ENCODE measurements around the gene TTC29. TPM values are rescaled to one million over a fixed set of nuclear protein-coding genes. Genes with fewer than 3 reads are reported as not detected.
"Not testable (repeated sequence)": the region's sequence is repeated elsewhere in the genome, so short reads cannot be mapped to it uniquely, and the experiment has no call there.

TTC29 gene
- total RNA-seq, 4 donors from 2014 or later, result 0.27 to 0.67 TPM; not detected in 2

DNA sequence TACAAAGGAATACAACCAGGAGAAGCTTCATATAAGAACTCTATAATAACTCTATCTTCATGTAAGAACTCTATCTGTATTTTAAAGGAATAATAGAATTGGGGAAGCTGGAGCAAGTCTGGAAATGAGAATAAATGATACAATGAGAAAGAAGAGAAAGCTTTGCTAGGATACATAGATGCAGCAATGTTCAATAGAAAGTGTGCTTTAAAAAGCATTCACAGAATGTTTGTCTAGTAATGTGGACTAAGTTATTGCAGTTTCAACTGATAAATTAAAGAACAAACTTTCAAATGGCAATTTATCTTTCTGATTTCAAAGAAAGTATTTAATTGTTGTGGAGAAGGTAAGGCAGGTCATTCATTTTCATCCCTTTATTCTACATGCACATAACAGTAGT lies 104.9 kb downstream of the TTC29 start:
- Histone ChIP-seq H3K9me3 (no peaks in the 10 kb centered on the region), H3K27me3 (no peaks in the 10 kb centered on the region), H3K36me3 (no peaks in the 10 kb centered on the region), H3K4me3 (replicated peaks in 1 of 3) (no peak overlapping the region), H3K4me1 (no peaks in the 10 kb centered on the region), H3K27ac (no peak overlapping the region)
- intact Hi-C loops (cut with DNase I), result no loop called here
- no peak for DNase-seq
- TF ChIP-seq, protein P1, sequence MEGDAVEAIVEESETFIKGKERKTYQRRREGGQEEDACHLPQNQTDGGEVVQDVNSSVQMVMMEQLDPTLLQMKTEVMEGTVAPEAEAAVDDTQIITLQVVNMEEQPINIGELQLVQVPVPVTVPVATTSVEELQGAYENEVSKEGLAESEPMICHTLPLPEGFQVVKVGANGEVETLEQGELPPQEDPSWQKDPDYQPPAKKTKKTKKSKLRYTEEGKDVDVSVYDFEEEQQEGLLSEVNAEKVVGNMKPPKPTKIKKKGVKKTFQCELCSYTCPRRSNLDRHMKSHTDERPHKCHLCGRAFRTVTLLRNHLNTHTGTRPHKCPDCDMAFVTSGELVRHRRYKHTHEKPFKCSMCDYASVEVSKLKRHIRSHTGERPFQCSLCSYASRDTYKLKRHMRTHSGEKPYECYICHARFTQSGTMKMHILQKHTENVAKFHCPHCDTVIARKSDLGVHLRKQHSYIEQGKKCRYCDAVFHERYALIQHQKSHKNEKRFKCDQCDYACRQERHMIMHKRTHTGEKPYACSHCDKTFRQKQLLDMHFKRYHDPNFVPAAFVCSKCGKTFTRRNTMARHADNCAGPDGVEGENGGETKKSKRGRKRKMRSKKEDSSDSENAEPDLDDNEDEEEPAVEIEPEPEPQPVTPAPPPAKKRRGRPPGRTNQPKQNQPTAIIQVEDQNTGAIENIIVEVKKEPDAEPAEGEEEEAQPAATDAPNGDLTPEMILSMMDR (IDR thresholded peaks at IDR 0.05), result no peak
- no peak for TF ChIP-seq POLR2A (IDR thresholded peaks at IDR 0.05)

DNA sequence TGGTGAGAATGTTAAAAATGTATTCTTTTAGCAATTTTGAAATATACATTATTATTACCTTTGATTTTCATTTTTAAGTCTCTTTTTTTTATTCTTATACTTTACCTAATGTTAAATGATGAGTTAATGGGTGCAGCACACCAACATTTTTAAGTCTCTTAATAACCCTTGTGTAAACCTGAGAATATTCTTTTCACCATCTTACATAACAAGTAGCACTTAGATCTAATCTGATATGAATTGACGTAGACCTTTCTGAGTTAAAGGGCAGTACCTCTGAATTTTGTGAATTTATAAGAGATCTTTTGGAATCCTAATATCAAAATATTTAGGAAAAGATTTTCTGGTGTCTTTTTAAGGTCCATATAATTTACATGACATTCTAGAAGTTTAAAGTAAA lies 110.6 kb downstream of the TTC29 start:
- DNase-seq, result no peak
- H3K9me3 ChIP-seq, result no peaks in the 10 kb centered on the region
- H3K4me3 ChIP-seq (replicated peaks in 1 of 3), result no peak overlapping the region
- WGBS, 2 donors, result 77 to 93% methylated on average over 1 of the region's 1 CpG
- TF ChIP-seq, protein P1 (IDR thresholded peaks at IDR 0.05), result no peak
- no peak for TF ChIP-seq POLR2A (IDR thresholded peaks at IDR 0.05)
- no peaks in the 10 kb centered on the region for H3K36me3 ChIP-seq
- intact Hi-C loops (cut with DNase I), result no loop called here
- H3K4me1 ChIP-seq, result no peaks in the 10 kb centered on the region
- no peak overlapping the region for H3K27ac ChIP-seq
- H3K27me3 ChIP-seq, result no peaks in the 10 kb centered on the region

DNA sequence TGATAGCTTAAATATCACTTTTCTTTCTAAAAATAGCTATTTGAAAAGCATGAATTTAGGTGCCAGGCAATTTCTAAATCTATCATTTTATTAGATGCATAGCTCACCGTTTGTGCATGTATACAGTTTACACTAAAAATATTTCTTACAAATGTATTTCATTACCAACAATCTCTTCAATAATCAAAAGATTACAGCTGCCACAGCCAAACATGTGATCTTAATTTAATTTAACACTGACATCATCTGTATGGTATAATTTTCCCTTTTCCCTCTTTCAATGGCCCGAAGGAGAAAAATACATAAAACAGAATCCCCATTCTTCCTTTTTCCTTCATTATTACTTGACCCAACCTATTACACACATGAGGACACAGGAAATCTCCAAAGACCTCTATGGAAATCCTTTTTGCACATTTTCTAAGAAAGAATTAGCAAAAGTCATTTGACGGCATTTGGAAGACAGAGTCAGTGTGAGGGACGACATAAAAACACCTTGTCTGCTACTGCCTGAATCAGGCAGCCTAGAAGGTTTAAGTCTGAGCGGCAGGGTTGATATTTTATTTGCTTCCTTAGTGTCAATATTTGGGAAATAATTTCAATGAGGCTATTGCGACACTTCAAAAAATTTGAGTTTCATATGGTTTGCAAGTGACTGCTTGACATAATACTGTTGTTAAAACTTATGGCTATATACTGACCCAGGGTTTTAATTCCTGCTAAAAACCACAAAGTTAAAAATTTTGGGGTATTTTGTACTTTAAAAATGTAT lies 111.2 kb downstream of the TTC29 start:
- WGBS, 2 donors, result 85% methylated on average over 6 of the region's 6 CpGs

GRCh38 chr4:146833530-146833929 lies 112.1 kb downstream of the TTC29 start:
- Histone ChIP-seq H3K4me1 (no peaks in the 10 kb centered on the region), H3K4me3 (replicated peaks in 1 of 3) (no peak overlapping the region), H3K27ac (no peak overlapping the region), H3K36me3 (no peaks in the 10 kb centered on the region), H3K9me3 (no peaks in the 10 kb centered on the region), H3K27me3 (no peaks in the 10 kb centered on the region)
- intact Hi-C loops (cut with DNase I), result no loop called here
- WGBS, 2 donors, result 37 to 40% methylated on average over 3 of the region's 3 CpGs
- TF ChIP-seq, protein P1 (IDR thresholded peaks at IDR 0.05), result no peak
- no peak for TF ChIP-seq POLR2A (IDR thresholded peaks at IDR 0.05)
- no peak for DNase-seq

More for the DNA sequence above, 111.2 kb downstream of the TTC29 start:
- no peak overlapping the region for H3K27ac ChIP-seq
- no peak overlapping the region for H3K4me3 ChIP-seq (replicated peaks in 1 of 3)
- no peaks in the 10 kb centered on the region for H3K4me1 ChIP-seq
- DNase-seq, result no peak
- intact Hi-C loops (cut with DNase I), result no loop called here
- no peaks in the 10 kb centered on the region for H3K9me3 ChIP-seq
- TF ChIP-seq, protein P1 (IDR thresholded peaks at IDR 0.05), result no peak
- no peak for TF ChIP-seq POLR2A (IDR thresholded peaks at IDR 0.05)
- H3K36me3 ChIP-seq, result no peaks in the 10 kb centered on the region
- H3K27me3 ChIP-seq, result no peaks in the 10 kb centered on the region

DNA sequence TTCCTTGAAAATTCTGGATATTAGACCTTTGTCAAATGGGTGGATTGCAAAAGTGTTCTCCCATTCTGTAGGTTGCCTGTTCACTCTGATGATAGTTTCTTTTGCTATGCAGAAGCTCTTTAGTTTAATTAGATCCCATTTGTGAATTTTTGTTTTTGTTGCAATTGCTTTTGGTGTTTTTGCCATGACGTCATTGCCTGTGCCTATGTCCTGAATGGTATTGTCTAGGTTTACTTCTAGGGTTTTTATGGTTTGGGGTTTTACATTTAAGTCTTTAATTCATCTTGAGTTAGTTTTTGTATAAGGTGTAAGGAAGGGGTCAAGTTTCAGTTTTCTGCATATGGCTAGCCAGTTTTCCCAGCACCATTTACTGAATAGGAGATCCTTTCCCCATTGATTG lies 122.7 kb downstream of the TTC29 start:
- H3K4me1 ChIP-seq; H3K36me3 ChIP-seq; intact Hi-C loops (cut with DNase I); H3K27me3 ChIP-seq; H3K27ac ChIP-seq; DNase-seq; H3K9me3 ChIP-seq; H3K4me3 ChIP-seq (replicated peaks in 1 of 3): not testable (repeated sequence)
- 88 to 91% methylated on average over 1 of the region's 1 CpG for WGBS, 2 donors

All from thyroid gland (tissue), 4 donors.